Measurements from ENCODE around the gene LSP1.
"Not testable (repeated sequence)": the region's sequence is repeated elsewhere in the genome, so short reads cannot be mapped to it uniquely, and the experiment has no call there.

LSP1 gene

DNA sequence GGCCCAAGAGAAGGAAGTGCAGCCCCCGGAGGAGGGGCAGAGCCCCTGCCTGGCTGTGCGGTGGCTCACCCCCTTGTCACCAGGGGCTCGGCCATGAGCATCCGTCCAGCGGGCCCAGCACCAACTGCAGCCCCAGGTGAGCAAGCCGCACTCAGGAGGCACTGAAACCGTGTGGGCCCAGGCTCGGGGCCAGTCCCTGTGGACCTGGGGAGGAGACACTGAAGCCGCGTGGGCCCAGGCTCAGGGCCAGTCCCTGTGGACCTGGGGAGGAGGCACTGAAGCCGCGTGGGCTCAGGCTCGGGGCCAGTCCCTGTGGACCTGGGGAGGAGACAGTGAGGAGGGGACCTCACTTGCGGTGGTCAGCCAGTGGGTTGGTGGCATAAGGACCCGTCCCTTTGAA lies 13.9 kb downstream of the LSP1 start:
- no peak for DNase-seq

DNA sequence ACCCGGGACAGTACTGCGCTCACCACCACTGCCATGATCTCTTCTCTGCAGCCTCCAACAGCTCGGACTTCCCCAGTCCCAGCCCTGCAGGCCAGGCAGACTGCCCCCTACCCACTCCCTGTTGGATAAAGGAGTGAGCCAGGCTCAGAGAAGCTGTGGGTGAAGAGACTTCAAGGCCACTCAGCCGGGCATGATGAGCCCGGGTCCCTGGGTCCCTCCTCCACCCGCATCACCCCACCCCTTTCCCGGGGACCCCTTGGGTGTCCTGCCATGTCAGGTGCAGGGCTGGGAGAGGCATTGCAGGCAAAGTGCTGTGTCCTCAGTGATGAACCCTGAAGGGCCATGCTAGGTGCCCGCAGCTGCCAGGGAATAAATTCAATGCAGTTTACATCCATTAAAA lies 14.5 kb downstream of the LSP1 start:
- DNase-seq: no peak

- DNase-seq: no peak
Observed at GRCh38 chr11:1868056-1868635, 15.3 kb downstream of the LSP1 start.

DNA sequence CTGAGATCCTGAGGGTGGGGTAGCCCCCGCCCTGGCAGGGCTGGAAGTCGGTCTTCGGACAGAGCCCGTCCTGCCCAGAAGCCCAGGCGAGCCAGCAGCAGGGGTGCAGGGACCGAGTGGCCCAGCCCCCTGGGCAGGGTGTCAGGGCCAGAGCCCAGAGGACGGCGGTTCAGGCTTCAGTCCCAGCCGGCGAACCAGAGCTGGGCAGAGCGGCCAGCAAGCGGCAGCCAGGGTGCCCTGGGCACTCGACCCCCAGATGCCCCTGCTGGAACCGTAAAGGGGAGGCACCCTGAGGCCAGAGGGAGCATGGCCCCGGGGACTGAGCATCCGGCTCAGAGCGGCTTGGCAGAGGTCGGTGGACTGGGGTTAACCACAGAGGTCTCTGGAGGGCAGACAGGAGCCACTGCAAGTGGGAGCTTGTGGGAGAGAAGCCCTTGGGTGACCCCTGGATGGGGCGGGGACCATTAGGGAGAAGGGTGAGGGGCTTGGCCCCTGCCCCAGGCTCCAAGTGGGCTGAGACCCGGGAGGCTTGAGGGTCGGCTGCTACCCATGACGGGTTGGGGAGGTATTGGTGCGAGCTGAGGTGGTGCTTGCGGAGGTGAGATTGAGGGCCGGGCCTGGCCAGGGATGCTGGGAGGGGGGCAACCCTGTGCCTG lies 15.9 kb downstream of the LSP1 start:
- no peak for DNase-seq

GRCh38 chr11:1869427-1870325 lies 16.8 kb downstream of the LSP1 start:
- no peak for DNase-seq

DNA sequence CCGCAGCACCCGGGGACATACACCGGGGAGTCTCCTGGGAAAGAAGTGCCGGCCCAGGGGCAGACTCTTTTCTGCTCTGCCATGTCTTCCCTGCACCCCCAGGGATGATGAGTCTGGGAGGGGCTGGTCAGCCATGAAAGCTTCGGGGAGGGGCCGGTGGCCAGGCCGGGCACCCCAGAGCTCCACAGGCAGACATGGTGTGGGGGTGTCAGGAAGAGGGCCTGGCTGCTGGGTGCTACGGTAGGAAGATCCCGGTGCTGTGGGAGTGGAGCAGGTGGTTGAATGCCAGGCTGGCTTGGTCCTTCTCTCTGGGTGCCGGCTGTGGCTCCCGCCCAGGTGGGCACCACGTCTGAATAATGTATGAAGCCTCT lies 17.4 kb downstream of the LSP1 start:
- DNase-seq: no peak

- DNase-seq: no peak
Observed at GRCh38 chr11:1870721-1871466, 18.0 kb downstream of the LSP1 start.

- no peak for DNase-seq
Observed at GRCh38 chr11:1871531-1871930, 18.6 kb downstream of the LSP1 start.

GRCh38 chr11:1872267-1872985 lies 19.5 kb downstream of the LSP1 start:
- DNase-seq: no peak

GRCh38 chr11:1873048-1873812 lies 20.3 kb downstream of the LSP1 start:
- no peak for DNase-seq

DNA sequence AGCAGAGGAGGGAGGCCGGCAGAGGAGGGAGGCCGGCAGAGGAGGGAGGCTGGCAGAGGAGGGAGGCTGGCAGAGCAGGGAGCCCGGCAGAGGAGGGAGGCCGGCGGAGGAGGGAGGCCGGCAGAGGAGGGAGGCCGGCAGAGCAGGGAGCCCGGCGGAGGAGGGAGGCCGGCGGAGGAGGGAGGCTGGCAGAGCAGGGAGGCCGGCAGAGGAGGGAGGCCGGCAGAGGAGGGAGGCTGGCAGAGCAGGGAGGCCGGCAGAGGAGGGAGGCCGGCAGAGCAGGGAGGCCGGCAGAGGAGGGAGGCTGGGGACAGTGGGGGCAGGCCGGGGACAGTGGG lies 20.9 kb downstream of the LSP1 start:
- DNase-seq: not testable (repeated sequence)

- not testable (repeated sequence) for DNase-seq
Observed at GRCh38 chr11:1874441-1875092, 21.7 kb downstream of the LSP1 start.

DNA sequence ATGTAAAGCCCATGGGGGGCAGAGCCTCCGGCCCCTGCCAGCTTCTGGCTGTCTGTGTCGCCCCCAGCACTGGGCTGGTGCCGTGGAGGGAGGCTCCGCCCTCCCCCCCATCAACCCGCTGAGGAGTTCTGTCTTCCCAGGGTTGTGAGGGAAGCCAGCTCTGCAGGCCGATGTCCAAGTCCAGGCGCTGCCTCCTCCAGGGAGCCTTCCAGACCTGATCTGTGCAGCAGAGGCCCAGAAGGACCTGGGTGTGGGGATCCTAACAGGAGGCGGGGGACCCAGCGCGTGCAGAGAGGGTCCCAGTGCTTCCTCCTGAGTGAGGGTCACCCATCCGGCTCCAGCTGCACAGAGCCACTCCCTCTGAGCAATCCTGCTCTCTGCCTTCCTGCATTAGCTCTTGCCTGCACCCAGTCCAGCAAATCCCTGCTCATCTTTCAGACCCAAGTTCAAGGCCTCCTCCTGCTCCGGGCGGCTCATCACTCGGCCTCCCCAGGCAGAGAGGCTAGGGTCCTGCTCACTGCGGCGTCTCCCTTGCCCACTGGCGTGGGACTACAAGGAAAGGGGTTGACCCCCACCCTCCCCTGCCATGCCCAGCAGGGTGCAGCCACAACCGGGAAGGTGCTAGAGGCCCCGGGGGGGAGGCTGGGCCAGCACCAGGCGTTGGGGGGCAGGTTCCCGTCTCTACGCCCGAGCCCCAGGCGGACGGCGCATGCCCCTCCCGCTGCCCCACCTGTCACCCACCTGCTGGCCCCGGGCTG lies 22.4 kb downstream of the LSP1 start:
- no peak for DNase-seq

- DNase-seq: not testable (repeated sequence)
Observed at GRCh38 chr11:1875851-1876301, 23.0 kb downstream of the LSP1 start.

DNA sequence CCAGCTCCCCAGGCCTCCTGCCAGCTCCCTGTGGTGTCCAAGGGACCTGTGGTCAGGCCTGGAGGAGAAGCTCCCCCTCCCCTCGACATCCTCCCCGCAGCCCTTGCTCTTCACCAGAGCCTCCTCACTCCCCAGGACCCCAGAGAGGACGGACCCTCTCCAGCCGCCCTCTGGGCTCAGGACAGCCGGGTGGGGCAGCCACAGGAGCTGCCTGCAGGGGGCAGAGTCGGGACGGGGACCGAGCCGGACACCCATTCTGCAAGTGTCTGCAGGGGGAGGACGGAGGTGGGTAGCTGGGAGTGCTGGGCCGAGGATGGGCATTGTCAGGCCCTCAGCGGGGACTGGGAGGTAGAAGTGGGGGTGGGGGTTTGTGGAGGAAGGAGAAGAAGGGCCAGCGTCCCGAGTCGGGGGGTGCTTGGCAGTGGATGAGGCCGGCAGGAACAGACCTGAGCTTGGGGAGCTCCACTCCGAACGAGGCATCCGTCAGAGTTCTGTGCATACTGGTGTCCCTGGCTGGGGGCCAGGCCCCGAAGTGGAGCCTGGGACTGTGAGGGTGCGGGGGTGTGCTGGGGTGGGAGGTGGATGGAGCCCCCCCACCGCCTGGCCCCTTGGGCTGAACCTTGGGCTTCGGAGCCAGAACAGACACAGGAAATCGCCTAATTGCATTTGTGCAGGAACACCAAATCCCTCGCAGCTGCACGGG lies 23.6 kb downstream of the LSP1 start:
- no peak for DNase-seq

DNA sequence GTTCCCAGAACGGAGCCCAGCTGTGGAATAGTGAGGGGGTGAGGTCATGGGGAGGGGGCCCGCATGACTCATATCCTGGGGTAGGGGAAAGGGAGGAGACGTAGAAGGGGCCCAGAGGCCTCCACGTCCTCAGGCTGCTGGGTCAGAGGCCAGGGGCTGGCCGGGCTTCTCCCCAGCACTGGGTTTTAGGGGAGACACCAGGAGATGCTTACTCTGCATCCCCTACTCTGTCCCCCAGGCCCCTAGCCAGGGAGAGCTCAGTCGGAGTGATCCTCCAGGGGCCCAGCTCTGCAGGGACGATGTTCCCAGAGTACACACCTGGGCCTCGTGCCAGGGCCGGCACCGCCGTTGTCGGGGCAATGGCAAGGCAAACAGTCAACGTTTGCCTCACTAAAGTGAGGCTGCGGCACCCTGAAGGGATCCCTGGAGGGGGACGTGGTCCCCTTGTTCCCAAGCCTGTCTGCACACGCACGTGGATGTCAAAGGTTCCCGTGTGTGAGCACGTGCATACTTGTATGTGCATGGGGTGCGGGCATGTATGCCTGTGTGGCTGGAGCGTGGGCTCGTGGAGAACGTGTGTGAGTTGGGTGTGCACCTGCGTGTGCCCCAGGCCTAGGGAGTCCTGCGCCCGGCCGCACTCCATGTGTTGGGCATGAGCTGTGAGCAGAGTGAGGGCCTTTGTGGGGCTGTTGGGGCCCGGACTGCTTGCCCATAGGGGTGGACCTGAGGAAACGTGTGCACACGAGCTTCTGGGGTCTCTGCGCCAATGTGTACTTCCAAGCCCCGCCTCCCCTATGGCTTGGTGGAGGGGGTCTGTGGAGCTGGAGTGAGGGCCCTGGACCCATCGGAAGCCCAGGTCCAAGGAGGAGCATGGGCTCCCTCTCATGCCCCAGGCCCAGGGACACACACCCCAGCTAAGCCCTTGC lies 24.6 kb downstream of the LSP1 start:
- no peak for DNase-seq

- no peak for DNase-seq
Observed at GRCh38 chr11:1878137-1879031, 25.5 kb downstream of the LSP1 start.
